AML-193 (cell line): Measurements from ENCODE around the gene SUPT6H.
A peak's percentile ranks its signal among the peaks of the same experiment; 100 is the strongest.

Source experiments
- DNase-seq, 2 experiments: peaks; one replicate each; lab custom pipeline; 2025; lab: John Stamatoyannopoulos, UW

The SUPT6H gene

DNA sequence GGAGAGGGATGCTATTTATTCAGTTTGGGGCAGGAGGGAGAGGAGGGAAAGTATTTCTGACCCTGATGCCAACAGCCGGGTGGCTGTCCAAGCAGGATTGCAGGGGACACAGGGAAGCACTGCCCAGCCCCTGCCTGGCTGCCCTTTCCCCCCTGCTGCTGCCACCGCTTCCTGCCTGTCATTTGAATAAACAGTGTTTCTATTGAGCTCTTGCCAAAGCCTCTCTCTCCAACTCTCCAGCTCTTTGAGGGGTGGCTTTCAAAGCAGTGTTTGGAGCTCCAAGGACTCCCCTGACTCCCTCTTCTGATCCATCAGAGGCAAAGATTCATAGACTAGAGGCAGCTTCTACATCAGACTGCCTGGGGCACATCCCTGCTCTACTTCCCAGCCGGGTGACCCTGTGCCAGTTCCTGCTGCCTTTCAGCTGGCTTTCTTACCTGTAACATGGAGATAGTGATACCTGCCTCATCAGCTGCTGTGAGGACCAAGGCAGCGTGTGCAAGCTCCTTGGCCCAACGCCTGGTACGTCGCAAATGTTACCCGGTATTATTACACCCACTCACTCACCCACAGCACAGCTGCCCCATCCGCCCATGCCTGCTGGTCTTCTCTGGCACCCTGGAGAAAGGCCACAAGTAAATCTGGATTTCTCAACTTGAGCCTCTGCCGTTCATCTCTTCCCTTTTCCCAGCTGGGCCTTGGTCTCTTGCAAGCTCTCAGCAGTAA is 40.2 kb downstream of the SUPT6H start:
- no peak for DNase-seq

DNA sequence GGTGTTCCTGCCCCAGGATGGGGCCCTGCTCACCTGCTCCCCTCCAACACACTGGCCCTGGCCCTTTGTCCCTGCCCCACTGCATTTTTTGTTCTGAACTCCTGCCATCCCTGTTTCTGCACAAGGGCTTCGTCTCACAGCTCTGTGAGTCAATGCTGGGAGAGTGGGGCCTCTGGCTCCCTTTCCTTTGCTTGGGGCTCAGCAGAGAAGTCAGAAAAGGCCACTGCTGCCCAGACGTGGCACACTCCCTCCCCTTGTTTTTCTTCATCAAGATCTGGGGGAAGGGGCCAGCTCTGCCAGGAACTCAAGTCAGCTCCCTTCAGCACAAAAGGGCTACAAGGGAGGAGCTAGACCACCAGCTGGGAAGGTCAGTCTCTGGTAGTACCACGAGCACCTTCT is 40.7 kb downstream of the SUPT6H start:
- DNase-seq = no peak

DNA sequence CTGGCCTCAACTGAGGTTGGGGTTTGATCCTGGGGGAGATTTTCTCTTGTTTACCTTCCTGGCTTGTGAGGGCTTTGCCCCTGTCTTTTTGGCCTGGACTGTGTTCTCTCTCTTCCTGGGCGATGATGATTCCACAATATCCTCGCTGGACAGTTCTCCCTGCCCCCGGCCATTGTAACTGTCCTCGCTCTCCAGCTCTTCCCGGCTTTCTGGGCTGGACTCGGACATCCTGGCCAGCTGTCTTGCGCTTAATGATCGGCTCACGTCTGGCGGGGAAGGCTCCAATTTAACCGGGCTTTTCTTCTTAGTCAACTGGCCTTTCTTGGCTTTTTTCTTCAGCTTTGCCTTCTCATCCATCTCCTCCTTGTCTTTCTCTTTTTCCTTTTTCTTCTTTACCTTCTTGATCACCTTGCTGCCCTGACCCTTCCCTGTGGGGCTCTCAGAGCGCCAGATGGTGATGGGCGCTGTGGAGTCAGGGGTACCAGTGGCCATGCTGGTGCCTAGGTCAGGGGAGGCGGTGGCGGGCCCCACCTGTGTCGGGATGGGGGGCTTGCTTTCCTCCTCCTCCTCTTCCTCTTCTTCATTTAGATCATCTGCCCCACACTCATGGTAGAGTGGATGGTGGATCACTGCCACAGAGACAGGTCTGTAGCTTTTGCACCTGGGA is 41.7 kb downstream of the SUPT6H start:
- DNase-seq = no peak

DNA sequence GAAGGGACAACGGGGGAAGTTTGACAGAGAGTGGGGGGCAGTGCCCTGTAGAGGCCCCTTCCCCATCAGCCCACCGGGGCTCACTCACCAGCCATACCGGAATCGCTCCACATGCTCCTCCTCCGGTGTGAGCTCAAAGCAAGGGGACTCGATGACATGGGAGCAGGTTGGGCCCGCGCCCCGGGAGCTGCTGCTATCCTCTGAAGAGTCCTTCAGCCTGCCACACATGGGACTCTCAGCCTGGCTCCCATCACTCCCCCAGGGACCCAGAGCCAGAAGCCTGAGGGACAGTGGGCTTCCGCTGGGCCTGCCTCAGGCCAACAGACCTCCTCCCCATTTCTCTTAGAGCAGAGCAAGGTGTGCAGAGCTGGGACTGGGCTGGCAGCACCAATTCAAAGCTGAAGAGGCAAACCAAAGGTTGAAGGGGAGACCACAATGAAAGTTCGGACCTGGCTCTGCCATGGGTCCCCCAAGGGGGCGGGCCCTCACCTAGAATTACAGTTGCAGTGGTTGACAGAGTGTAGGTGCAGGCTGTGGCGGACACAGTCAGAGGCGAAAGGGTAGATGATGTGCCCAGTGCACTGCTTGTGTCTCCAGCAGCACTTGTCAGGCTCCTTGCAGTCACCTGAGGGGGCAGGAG is 42.3 kb downstream of the SUPT6H start:
- no peak for DNase-seq

DNA sequence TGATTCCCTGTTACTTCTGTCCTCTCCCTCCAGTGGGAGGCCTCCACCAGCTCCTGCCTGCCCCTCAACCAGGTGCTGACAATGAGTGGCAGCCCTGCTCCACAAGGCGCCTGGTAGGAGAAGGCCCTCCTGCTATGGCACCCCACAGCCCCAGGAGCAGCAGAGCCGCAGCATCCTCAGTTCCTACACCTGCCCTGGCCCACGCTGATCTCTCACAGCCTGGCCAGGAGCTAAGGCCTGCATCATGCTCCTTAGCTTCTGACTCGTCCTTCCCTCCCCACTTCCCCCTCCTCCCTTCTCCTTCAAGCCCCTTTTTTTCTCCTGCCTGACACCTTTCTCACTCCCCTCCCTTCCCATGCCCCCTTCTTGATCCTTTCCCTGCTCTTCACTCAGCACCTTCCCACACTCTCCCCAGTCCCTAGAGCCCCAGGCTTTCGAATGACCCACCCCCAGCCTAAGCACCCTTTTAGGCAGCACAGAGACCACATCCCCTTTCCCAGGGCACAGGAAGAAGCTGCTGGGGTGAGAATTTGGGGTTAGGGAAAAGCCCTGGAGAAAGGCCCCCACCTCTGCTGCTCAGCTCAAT is 43.2 kb downstream of the SUPT6H start:
- no peak for DNase-seq

DNA sequence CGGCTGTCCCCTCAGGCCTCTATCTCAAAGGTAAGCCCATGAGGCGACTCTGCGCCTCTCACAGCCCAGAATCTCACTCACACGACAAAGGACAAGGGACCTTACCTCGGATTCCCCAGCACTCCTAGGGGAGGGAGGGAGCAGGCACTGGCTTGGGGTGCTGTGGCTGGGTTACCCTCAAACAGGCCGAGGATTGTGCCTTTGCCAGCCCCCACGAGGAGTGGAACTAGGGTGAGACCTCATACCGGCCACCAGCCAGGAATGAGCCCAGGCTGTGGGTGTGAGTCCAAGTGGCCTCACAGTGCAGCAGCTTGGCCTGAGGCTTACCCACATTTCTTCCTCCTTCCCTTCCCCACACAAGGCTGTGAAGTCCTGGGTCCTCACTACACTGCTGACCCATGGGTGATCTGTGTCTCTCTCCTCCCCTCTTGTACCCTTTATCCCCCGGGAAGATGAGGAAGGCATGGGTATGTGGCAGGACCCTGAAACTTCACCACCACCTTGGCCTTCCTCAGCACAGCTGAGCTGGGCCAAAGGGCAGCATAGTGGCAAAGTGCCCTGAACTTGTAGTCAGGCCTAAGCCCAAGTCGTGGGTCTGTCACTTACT is 43.8 kb downstream of the SUPT6H start:
- no peak for DNase-seq

DNA sequence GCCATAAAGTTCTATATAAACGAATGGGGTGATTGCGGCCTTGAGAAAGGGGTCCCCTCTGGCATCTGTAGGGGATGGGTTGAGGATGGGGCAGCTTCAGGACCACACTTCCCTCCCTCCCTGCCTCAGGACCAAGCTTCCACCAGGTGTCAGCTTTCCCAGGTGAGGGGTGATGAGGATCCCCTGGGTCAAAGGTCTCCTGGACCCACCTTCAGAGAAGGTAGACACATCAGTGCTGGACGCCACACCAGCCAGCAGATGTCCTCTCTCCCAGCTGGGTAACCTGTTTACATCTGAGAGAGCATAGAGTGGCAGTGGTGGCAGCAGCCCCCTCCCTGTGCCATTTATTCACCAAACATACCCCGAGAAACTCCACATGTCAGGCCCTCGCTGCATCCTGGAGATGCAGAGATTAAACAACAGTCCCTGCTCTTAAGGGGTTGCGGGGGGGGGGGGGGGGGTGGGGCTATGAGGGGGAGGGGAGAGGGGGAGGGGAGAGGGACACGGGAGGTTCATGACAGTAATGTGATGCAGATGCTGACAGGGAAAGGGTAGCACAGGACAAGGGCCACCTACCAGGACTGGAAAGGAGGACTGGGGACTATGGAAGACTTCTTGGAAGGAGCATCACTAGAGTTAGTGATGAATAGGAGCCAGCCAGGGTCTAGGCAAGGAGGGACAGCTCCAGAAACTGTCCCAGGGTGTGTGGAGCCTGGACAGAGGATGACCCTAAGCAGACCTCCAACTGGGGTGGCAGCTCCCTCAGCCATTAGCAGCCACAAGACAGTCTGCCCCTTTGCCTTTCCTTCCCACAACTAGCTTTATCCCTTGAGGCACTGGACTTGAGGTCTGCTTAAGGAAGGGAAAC is 44.7 kb downstream of the SUPT6H start:
- no peak for DNase-seq

DNA sequence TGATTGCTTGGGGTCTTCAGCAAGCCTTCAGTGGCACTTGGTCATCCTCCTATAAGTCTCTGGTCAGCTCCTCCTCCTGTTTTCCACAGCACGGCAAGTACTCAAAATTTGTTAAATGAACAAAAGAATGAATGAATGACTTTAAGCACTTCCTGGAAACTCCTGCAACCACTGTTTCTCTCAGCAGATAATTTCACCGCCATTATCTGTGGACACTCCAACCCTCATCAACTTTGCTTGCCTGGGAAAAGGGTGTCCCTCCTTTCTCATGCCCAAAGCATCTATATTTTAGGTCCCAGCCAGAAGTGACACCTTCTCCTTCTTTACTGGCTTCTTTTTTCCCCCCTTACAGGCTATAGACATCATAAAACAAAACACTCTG is 45.3 kb downstream of the SUPT6H start:
- DNase-seq = no peak

DNA sequence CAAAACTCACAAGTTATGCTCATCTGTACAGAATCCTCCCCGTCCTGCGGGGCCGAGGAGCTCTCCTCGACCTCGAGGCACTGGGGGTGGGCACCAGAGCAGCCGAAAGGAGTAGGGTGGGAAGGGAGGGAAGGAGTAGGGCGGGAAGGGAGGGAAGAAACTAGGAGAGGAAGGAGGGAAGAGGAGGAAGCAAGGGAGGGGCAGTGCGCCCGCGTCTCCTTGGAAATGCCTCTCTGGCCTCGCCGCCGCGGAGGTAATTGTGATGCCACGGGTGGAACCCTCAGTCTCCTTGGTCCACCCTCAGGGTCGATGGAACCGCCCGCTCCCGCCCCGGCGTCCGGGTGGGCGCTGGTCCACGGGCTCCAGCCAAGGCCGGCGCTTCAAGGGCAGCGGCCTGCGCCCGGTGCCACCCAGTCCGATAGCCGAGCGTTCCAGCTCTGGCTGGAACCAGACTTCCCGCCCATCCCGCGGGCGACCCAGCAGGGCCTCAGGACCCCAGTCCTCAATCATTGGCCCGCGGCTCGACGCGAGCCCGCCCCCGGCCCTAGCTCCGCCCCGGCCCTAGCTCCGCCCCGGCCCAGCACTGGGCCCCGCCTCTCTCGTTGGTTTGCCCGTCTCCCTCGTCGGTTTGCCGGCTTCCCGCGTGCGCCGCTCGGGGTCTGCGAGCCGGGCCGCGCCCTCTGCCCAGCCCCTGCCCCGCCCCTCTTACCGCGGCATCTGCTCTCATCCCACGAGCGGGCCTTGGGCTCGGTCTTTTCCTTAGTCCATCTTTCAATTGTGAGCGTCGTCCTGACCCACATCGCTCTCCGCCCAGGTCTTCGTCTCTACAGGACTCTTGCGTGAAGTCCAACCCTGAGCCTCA is 49.1 kb downstream of the SUPT6H start:
- peak; percentile 87 to 89 for DNase-seq

DNA sequence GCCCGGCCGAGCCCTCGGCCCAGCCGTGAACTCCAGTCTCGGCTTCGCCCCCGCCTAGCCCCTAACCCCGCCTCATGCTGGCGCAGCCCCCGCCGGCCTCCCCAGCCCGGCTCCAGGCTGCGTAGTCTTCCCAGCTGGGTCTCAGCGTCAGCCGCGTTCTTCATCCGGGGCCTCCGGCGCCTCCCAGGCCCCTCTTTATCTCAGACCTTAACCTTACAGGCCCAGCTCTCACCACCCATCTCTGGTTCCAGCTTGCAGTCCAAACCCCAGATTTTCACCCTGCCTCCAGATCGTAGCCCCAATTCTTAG is 49.7 kb downstream of the SUPT6H start, which contains the start of gene PROCA1:
PROCA1 (minus strand) TSS at position 166 of the 309 bp plus-strand sequence. CDS start 228 bp downstream, outside the sequence.
- no peak for DNase-seq

DNA sequence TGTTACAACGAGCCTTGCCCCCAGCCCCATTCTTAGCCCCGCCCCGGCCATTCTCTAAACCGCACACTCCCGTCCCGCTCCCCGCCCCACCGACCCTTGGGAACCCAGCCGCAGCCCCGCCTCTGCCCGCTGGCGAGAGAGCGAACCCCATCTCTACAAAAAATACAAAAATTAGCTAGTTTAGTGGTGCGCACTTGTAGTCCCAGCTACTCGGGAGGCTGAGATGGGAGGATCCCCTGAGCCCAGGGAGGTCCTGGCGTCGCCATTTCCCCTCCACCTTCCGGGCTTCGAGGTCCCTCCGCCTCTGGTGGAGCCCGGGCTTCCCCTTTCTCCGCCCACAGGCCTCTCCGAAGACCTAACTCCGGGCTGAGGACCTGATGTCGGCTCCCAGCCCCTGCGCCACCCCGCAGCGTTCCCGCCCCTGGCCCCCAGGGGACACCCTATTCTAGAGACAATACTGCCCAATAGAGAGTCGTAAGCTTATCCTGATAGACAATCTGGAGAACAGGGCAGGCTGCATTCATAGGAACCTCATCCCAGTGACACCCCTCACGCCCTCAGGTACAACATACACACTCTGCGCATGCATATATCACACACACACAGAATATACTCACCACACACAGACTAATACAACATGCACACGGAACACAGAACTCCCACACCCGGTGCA is 50.2 kb downstream of the SUPT6H start:
- DNase-seq = peak; percentile 77 to 83

DNA sequence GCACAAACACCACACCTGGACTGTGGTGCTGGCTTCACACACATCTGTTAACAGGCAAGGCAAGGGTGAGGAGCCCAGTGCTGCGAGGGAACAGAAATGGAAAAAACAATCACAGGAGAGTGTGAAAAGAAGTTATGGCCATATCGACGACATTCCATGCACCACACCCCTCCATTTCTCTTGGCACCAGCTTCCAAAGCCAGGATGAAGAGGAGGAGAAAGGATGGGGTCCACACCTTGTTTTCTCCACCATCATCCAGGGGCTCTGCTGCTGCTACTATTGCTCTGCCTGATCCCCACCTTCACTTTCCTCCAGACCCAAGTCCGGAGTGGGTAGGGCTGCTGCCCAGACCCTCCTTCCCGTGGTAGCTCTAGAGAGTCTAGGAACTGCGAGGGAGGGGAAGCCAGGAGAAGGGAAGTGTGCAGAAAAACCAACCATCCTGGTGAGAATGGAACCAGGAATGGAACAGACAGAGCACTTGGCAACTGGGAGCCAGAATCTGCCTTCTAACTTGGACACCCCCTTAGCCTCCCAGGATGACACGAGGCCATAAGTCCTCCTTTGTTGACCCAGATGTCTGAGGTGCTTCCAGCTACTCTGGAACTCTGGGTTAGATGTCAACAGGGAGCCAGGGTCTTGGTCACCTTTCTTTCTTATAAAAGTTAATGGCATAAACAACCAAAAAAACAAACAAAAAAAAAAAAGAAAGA is 50.9 kb downstream of the SUPT6H start:
- DNase-seq = no peak

DNA sequence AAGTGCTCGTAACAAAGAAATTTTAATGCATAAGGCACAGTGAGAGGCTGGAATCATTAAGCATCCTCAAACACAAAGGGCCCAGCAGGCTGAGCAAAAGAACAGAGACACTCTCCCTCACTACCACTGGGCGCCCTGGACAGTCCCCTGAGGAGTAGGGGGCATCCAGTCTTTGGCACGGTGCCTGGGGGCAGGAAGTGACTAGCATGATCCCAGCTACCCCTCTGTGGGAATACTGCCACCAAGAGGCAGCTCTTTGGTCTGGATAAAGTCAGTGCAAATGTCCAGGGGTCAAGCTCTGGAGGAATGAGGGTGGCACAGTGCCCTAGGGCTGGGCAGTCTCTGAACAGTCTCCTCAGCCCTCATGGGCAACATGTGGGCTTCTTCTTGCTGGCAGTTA is 52.3 kb downstream of the SUPT6H start:
- no peak for DNase-seq

DNA sequence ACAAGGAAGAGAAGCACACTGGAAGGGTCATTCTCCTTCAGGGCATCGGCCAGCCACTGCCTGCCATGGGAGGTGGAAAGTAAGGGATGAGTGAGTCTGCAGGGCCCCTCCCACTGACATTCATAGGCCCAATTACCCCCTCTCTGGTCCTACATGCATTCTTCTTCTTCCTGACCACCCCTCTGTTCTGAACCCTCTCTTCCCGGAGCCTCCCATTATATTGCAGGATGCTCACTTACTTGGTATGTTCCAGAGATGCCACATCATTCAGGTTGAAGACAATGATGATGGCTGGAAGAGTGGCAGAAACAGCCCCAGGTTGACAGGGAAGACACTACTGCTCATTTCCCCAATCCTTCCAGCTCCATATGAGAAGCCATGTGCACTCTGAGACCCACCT is 53.2 kb downstream of the SUPT6H start:
- no peak for DNase-seq

DNA sequence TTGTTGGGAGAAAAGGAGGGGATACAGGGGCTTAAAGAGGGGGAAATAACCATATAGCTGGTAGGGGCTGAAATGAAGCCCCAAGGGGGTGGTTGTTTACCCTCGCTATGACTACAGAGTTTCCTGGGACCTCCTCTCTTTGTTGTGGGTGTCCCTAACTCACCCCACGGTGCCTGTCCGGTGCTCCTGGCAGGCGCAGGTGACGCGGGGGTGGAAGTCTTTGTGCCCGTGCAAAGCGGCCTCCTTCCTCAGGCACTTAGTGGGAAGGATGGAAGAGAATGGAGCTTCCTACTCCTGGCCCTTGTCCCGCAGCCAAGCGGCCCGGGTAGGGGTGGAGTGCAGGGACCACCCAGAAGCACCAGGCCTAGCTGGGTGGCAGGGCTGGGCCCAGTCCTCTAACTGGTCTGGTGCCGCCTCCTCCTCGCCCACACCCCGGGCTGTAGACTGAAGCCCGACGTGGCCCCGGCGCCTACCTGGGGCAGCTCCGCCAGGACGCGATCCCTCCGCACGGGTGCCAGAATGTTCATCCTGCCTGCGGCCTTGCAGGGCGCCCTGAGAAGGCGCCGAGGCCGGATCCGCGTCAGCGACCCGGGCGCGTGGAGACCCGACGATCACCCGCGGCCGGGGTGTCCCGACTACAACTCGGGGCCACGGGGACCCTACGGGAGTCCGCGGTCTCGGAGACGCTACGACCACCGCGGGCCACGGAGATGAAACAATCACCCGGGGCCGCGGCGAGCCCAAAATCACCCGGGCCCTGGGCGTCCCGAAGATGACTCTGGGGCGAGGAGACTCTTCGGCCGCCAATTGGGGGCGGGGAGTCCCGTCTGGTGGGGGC is 55.0 kb downstream of the SUPT6H start:
- no peak for DNase-seq

DNA sequence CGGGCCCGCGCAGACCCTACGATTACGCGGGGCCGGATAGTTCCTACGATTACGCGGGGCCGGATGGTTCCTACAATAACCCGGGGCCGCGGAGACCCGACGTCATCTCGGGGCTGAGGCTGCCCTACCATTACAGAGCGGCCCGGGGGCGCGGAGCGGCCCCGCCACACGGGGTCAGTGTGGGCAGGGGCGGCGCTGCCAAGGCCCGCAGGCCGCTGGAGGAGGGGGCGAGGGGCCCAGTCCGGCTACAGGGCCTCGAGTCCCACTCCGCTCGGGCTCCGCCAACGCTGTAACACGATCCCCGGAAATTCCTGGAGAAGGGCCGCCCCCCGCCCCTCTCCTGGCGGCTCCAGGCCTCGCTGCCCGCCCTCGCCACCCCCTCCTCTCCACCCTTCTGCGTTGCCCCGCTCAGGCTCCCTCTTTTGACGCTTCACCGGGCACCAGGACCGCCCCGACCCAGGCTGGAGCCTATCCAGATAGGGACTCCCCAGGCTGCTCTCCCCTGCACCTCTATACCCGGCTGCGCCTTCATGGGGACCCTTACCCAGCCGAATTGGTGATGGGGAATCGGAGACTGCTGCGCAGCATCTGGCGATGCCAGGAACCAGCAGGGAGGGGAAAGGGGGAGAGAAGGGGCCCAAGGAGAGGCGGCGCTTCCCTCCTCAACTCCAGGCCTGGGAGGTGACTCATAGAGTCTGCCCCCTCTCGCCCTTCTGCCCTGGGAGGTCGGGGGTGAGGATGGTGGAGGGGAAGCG is 55.8 kb downstream of the SUPT6H start, which contains the start of gene RAB34:
RAB34 (minus strand) TSS at position 291 of the 755 bp plus-strand sequence. CDS start 602 bp downstream, outside the sequence.
- DNase-seq = no peak

DNA sequence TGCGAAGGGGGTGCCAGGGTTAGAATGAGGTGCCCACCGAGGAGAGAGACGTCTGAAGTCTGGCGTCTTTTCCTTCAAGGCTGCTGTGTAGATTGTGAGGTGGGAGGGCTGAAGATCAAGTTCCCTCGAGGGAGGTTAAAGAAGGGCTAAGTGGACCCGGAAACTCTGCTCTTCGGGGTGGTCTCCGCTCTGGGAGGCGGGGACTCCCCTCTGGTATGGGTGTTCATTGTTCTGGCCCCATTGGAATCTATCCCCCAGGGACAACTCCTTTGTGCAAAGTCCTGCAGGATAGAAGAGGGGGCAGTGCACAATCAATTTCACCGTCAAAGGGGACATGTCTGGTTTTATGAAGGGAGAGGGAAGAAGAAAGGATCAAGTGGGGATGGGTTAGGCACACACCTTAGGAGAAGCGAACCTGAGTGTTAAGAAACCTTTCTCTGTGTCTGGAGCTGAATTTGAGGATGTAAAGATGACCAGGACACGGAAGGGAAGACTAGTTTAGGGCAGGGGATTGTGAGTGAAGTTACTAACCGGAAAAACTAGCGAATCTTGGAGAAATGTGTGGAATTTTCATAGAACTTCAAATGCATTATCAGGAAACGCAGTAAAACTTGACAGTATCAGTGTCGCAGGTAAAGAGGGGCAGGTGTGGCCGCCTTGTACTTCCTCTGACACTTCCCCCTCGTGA is 56.5 kb downstream of the SUPT6H start:
- DNase-seq = no peak
